GM18520 (cell line): ENCODE results near the gene PIK3R3.
"Not testable (repeated sequence)": the region's sequence is repeated elsewhere in the genome, so short reads cannot be mapped to it uniquely, and the experiment has no call there.

ENCODE experiments used
- ATAC-seq: cut with Tn5 transposase; IDR thresholded peaks from one replicate; pipeline ENCODE4 v1.9.1; 2021; ENCODE audit not compliant: unreplicated experiment

Gene PIK3R3

GRCh38 chr1:46070164-46070814, 62.1 kb downstream of the PIK3R3 start:
- ATAC-seq = no peak

DNA sequence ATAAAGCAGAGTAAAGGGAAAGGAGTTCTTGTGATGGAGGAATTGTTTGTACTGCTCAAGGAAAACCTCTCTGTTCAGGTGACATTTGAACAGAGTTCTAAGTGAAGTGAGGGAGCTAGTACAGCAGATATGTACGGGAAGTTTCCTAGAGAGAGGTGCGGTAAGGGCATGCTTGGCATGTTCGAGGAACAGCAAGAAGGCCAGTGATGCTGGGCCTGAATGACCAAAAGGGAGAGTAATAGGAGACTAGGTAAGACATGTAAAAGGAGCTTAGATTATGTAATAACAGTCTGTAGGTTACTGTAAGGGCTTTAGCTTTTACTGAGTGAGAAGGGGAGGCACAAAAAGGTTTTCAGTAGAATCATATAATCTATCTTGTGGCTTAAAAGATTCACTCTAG, 63.9 kb downstream of the PIK3R3 start:
- no peak for ATAC-seq

DNA sequence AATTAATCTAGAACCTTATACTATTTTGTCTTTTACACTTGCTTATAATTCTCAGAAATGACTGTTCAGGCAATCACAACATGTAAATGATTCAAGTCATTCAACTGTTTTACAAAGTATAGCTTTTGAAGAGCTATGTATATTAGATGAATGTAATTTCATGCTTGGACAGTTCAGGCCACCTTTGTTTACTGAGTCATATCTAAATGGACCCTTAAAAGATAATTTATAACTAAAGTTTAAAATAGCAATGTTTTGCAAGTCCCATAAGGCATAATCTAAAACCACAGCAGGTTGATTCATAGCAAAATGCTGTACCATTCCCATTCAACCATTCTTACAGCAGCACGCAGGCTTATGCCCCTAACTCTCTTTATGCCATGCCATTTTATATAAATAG, 64.8 kb downstream of the PIK3R3 start:
- no peak for ATAC-seq

- no peak for ATAC-seq
Observed at GRCh38 chr1:46065405-46065804, 67.0 kb downstream of the PIK3R3 start.

- ATAC-seq = no peak
Observed at GRCh38 chr1:46064708-46065107, 67.7 kb downstream of the PIK3R3 start.

- ATAC-seq = no peak
Observed at GRCh38 chr1:46062651-46063319, 69.6 kb downstream of the PIK3R3 start.

GRCh38 chr1:46061146-46061545, 71.3 kb downstream of the PIK3R3 start:
- no peak for ATAC-seq

GRCh38 chr1:46058936-46059335, 73.5 kb downstream of the PIK3R3 start:
- no peak for ATAC-seq

GRCh38 chr1:46057781-46058180, 74.6 kb downstream of the PIK3R3 start:
- no peak for ATAC-seq

GRCh38 chr1:46057215-46057614, 75.2 kb downstream of the PIK3R3 start:
- ATAC-seq = not testable (repeated sequence)

DNA sequence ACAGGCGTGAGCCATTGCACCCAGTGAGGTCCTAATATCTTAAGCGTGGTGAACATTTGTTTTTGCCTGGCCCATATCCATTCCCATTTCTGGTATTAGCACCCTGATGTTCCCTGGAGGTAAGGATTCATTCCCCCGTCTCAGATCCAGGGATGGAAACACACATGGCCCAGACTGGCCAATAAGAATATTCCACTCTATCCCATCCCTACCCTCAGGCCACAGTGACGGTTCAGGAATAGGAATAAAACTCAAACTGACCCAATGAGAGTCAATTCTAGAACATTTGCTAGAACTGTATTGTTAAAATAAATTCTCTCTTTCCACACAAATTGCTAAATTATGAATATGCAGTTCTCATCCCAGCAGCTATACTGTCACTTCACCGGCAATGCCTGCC, 76.1 kb downstream of the PIK3R3 start:
- ATAC-seq = no peak

- no peak for ATAC-seq
Observed at GRCh38 chr1:46053734-46054133, 78.7 kb downstream of the PIK3R3 start.

GRCh38 chr1:46044116-46044515, 88.3 kb downstream of the PIK3R3 start:
- no peak for ATAC-seq

GRCh38 chr1:46043458-46044017, 88.9 kb downstream of the PIK3R3 start:
- ATAC-seq = peak; percentile 60

GRCh38 chr1:46041974-46042373, 90.5 kb downstream of the PIK3R3 start:
- no peak for ATAC-seq

GRCh38 chr1:46041551-46041950, 90.9 kb downstream of the PIK3R3 start:
- ATAC-seq = no peak

- ATAC-seq = no peak
Observed at GRCh38 chr1:46039571-46040052, 92.8 kb downstream of the PIK3R3 start.

- ATAC-seq = no peak
Observed at GRCh38 chr1:46036894-46037839, 95.3 kb downstream of the PIK3R3 start.

DNA sequence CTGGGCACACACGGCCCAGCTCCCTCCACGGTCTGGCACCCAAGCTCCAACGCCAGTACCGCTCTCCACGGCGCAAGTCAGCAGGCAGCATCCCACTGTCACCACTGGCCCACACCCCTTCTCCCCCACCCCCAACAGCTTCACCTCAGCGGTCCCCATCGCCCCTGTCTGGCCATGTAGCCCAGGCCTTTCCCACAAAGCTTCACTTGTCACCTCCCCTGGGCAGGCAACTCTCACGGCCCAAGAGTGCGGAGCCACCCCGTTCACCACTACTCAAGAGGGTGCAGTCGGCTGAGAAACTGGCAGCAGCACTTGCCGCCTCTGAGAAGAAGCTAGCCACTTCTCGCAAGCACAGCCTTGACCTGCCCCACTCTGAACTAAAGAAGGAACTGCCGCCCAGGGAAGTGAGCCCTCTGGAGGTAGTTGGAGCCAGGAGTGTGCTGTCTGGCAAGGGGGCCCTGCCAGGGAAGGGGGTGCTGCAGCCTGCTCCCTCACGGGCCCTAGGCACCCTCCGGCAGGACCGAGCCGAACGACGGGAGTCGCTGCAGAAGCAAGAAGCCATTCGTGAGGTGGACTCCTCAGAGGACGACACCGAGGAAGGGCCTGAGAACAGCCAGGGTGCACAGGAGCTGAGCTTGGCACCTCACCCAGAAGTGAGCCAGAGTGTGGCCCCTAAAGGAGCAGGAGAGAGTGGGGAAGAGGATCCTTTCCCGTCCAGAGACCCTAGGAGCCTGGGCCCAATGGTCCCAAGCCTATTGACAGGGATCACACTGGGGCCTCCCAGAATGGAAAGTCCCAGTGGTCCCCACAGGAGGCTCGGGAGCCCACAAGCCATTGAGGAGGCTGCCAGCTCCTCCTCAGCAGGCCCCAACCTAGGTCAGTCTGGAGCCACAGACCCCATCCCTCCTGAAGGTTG, 97.6 kb downstream of the PIK3R3 start:
- ATAC-seq = no peak
